GM19351 (cell line): ENCODE data around the gene PTPRC.

Source experiments
- ATAC-seq: cut with Tn5 transposase; IDR thresholded peaks from one replicate; pipeline ENCODE4 v1.9.1; 2021; ENCODE audit warnings: mild to moderate bottlenecking, moderate library complexity; ENCODE audit not compliant: unreplicated experiment

Gene PTPRC

DNA sequence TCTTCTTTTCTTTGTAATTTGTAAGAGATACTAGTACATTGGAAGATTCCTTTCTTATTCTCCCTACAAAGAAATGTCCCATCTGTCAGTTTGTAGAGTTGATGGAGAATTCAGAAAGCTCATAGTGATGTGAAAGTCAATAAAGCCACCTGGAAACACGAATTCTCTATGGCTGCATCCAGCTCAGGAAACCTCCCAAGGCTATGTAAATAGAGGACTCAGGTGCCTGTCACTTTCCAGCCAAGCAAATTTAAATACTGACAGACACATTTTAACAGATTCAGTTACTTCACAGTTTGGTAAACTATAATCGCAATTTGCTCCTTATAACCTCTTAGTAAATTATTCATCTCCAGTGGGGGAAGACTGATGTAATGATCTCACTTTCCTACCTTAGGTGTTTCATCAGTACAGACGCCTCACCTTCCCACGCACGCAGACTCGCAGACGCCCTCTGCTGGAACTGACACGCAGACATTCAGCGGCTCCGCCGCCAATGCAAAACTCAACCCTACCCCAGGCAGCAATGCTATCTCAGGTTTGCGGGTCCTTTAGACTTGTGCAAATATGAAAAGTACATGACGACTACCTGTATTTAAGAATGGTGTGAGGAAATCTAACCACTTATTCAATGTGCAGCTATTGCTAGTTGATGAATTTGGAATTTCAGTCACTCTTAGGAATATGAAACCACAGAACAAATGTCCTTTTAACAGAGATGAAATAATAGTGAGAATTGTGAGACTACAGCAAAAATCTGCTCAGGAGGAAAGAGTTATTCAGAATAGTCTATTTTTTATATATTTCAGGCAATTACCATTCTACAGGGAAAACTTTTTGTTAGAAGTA lies 60.6 kb downstream of the PTPRC start:
- ATAC-seq, result no peak

DNA sequence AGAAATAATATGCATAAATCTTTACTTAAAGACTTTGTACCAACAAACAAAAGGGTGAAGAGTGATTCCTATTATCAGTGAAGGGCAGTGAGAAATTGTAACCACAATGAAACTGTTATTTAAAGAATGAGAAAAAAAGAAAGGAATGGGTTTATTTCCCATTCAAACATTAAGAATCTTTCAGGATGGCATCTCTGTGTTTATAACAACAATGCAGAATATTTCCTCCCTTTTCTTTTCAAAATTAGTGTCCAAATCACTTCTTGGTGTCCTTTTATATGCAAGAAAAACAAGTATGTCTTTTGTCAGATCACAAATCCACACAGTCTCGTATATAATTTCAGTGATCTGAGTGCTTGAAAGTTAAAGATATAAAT lies 61.2 kb downstream of the PTPRC start:
- ATAC-seq, result no peak

DNA sequence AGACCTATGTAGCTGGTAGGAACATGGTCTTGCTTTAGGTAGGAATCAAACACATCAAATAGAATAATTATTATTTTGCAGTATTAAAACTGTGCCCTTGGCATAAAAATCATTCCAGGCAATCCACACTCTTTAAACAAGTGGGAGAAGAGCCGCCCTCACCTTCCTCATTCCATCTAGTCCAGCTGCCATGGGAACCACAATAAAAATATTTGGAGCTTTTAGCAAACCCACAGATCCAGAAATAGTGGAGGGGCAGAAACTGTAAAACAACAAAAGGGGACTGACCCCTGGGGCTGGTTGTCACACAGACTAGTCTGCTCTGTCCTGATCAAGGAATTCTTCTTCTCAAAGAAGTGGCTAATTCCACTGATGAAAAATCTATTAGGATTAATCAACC lies 61.6 kb downstream of the PTPRC start:
- no peak for ATAC-seq

DNA sequence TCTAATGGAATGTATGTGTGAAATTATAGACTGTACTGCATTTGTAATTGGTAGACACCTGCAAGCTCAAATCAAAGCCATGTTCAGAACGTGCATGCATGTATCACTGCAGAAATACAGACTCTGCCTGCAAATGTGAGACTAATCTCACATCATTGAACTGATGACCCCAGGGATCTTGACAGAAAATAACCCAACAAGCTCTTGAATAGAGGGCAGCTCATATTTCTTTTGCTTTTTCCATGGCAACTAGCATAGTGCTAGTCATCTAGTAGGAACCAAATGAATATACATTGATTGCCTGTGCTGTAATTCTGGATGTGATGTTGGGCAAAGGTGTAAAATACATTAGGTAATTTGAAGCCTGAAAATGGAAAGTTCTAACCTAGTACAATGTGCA lies 62.4 kb downstream of the PTPRC start:
- ATAC-seq, result no peak

DNA sequence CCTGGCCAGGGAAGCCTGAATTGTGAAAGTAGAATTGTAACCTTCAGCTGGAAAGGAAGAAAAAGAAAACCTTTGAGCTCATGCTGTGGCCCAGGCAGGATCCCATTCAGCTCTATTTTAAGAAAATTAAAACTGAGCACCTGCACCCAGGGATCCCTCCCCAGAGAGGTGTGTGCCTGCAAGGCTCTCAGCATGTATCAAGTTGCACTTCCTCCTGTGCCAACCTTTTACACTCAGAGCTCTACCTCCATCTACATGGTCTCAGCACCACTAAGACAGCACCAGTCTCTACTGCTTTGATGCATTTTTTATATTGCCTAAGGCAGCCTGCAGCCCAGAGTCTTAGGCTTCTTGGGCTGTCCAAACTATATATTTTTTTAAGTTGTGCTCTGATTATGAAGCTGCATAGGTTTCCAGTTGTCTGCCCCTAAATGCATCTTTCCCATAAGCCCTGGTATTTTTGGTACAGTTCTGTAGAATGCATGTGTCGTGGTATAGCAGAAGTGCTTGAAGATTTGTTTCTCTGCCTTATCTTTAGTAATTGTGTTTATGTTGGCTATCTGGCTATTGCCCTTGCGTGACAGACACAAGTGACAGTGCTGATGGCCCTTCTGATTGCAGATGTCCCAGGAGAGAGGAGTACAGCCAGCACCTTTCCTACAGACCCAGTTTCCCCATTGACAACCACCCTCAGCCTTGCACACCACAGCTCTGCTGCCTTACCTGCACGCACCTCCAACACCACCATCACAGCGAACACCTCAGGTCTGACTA lies 63.1 kb downstream of the PTPRC start:
- no peak for ATAC-seq

DNA sequence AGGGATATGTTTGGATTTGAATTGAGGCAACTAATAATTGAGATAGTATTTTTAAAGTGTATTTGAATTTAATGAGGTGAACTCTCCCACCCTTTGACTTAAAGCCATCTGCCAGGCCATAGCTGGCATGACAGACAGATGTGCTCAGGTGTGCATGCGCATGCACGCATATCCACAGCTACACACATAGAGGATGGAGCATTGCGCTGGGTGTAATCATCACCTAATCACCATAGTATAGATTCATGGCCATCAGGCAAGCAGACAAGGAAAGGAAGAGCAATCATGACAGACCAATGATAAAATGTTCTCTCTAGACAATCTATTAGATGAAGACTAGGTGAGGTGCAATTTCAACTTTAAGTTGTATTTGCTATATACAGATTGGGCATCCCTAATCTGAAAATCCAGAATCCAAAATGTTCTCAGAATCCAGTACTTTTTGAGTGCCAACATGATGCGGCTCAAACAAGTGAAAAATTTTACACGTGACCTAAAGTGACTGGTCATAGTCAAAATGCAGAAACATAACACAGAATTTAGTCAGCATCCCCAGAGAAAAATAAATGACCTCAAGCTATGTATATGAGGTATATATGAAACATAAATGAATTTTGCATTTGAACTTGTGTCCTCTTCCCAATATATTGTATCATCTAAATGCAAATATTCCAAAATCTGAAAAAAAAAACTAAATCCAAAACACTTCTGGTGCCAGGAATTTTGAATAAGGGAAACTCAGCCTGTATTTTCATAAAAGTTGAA lies 70.1 kb downstream of the PTPRC start:
- no peak for ATAC-seq

DNA sequence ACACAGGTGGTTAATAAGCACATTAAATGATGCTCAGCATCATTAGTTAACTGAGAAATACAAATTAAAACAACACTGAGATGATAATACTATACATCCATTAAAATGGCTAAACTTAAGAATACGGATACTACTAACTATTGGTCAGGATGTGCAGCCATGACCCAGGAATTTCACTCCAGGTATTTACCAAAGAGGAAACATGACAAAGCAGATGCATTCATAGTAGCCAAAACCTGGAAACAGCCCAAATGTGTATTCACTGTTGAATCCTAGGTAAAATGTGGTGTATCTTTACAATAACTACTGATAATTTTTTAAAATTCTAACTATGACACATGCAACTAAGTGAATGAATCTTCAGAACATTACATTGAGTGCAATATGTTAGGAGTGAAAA lies 73.0 kb downstream of the PTPRC start:
- no peak for ATAC-seq

DNA sequence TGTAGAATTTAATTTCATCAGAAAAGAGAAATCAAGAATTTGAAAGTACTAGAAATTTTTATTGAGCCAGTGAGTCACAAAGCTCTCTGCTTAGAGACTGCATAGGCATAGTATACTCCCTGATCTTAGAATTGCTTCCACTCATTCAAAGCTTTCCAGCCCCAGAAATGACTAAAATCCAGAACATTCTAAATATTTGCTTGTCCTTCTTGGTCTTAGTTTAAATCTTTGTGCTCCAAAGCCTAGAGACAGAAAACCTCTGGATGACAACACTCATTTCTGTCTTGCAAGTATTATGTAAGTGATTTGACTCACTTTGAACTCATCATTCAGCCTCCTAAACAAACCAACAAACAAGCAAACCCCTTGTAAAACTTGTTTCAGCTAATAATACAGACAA lies 74.2 kb downstream of the PTPRC start:
- no peak for ATAC-seq

DNA sequence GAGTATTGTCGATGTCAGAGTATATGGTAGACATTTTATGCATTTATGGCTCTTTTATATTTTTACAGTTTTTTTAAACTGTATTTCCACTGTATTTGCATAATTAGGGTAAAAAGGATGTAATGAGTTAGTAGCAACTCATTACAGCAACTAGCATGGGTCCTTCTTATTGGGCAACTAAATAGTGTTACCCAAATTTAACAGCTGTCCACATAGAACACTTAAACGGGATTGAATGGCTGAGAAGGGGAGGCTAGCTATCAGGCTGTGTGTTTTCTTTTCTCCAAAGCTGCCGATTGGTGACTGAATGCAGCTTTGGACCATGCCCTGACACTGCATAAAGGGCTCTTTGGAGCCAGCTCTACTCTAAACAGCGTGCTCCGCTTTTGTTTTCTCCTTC lies 75.4 kb downstream of the PTPRC start:
- ATAC-seq, result no peak

DNA sequence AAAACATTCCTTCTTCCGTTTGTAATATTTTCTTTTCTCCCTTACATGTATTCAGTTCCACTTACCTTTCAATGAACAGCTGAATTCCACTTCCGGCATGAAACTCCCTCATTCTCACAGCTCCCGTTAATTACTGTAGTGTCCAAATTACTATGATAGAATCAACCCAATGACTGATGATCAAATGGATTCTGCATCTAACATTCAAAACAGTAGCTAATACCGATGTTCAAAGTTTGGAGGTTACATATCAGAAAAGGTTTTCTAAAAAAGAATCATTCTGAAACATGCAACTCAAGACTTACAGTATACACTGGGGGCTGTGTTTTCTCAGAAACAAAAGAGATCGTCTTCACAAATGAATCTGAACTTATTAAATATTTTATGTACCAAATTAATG lies 77.2 kb downstream of the PTPRC start:
- no peak for ATAC-seq

DNA sequence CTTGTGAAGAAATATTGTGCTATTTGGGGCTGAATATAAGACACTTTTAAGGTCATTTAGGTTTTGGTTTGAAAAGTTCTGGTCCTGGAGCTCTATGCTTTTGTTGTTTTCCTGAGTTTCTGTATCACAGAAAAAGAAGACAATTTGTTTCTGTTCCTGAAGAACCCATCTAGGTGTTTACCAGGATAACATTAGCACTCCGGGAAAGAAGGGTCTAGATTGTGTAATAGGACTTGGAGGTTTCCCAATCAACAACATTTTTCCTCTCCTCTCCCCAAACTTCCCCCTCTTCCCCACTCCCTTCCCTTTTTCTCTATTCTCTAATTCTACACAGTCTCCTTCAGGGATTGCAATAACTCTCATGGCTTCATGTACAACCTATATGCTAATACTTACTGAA lies 78.7 kb downstream of the PTPRC start:
- ATAC-seq, result no peak

DNA sequence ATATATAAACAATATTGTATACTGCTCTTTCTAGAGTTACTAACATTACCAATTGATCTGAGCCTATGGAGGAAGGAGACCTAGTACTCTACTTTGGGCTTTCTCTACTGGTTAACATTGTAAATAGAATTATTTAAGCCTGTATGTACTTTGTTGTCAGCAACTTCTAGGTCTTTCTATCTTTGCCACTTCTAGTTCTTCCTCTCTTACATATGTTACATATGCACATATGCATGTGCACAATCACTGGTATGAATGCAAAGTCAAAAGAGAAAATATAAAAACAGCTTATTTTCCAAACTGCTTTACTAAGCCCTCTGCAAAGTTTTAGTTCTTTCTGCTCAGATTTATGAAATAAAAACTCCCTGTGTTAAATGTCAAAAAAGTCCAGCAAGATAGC lies 84.3 kb downstream of the PTPRC start:
- no peak for ATAC-seq

DNA sequence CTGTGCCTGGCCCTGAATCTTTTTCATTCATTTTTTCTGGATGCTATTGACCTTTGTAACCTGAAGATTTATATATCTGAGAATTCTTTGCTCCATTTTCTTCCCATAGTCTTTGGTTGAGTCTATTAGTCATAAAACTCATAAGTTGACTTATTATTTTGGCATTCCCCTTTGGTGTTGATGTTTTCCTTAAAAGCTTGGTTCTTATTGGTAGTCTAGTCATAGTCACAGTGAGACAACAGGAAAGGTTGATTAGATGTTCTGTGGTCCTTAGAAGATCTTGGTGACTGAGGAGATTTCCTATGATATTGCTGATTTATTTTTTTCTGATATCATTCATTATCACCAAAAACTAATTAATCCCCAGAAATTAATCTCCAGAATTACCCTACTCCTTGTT lies 86.2 kb downstream of the PTPRC start:
- ATAC-seq, result no peak

DNA sequence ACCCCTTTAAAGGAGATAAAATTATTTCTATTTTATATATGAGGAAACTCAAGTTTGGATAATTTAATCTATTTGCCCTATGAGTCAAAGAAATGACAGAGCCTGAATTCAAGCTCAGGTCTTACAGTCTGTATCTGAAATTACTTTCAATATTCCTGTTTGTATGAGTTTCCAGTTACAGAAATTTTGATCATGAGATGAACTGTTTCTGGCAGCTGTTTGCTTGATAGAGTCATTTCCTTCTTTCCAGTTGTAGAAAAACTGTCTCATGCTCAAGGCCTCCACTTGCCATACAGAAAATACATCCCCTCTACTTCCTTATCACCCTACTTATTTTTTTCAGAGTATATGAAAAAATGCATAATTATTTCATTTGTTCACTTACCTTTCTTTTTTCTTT lies 87.6 kb downstream of the PTPRC start:
- ATAC-seq, result no peak

DNA sequence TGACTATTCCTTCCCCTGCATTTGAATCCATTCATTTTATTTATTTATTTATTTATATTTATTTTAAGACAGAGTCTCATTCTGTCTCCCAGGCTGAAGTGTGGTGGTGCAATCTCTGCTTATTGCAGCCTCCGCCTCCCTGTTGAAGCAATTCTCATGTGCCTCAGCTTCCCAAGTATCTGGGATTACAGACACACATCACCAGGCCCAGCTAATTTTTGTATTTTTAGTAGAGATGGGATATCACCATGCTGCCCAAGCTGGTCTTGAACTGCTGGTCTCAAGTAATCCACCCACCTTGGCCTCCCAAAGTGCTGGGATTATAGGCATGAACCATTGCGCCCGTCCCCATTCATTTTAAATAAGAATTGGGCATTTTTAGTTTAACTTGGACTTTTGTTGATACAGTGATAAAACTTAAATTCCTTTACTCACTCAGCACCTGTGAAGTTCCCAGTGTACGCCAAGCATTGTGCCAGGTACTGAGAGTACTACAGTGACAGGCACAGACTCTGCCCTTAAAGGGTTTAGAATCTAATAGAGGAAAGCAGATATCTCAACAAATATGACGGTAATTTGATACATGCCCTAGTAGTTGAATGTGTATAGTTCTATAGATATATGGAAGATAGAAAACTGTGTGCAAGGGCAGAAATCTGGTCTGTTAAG lies 90.5 kb downstream of the PTPRC start:
- ATAC-seq, result no peak

DNA sequence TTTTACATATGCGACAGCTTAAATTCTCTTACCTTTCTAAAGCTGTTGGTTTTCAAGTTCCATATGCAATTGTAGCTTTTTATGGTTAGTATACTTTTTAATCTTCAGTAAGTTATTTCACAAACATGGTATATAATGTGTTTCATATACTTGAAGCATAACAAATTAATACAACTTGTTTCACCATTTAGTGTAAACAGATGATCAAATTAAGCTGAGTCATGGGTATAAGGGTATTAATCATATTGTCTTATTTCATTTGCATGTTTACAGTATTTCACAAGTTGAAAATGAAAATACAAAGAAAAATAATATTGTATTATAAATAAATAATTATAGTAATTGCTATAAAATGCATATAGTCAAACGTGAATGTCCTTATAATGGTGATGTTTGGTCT lies 92.1 kb downstream of the PTPRC start:
- ATAC-seq, result no peak

DNA sequence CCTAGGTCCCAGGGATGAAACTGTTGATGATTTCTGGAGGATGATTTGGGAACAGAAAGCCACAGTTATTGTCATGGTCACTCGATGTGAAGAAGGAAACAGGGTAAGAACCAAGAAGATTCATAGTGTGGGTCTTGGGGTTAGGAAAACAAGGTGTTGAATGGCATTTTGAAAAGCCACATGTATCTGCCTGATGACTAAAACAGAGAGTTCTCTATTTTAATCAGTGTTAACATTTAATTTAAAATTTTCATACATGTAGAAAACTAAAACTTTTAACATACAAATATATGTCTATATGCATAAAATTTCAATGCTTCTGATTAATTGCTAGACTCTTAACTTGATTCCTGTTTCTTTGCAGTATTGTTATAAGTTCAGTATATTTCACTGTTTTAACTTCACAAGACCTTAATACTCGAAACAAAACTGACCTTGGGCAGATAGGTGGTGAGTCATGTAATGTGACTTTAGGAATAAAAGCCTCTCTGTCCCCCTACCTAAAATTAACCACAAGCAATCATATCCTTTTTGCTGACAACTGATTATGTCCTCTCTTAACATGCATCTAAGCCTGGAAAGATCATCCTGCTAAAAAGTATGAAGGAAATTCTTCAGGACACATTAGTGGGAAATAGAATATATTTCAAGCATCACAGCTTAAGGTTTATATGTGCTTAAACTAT lies 95.6 kb downstream of the PTPRC start:
- peak; percentile 93 for ATAC-seq

DNA sequence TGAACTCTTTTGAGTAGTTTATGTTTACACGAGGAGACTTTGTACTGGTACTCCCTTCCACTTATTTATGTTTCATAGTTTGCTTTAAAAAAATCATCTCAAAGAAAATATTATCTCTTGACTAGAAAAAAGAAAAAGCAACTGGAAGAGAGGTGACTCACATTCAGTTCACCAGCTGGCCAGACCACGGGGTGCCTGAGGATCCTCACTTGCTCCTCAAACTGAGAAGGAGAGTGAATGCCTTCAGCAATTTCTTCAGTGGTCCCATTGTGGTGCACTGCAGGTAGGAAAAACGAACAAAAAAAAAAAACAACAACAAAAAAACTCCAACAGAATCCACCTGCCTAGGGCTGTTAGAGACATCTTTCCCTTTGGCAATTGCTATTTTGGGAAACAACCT lies 102.9 kb downstream of the PTPRC start:
- no peak for ATAC-seq

DNA sequence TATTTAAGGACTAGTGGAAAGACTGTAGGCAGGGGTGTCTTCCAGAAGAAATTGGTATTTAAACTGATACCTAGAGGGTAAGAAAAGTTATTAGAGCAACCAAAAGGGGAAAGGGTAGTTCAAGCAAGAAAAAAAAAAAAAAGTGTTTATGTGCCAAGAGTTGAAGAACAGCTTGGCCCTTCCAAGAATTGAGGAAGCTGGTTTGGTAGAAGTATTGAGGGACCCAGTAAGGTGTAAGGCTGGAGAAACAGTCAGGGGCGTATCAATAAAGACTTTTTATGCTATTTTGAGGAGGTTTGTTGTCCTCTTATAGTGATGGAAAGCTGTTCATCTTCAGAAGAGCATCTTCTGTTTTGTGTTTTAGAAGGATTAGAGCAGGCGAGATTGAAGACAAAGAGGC lies 108.3 kb downstream of the PTPRC start:
- ATAC-seq, result no peak

DNA sequence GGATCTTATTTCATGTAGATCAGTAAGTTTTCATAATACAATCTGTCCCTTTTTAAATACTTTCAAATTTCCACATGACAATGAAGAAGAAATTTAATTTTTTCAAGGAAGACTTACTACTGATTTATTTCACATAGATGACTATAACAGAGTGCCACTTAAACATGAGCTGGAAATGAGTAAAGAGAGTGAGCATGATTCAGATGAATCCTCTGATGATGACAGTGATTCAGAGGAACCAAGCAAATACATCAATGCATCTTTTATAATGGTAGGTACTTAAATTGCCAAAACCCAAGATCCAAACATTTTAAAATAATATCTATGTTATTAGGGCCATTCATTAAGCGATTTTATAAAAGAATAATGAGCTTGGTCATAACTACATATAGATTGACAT lies 110.4 kb downstream of the PTPRC start:
- ATAC-seq, result no peak

DNA sequence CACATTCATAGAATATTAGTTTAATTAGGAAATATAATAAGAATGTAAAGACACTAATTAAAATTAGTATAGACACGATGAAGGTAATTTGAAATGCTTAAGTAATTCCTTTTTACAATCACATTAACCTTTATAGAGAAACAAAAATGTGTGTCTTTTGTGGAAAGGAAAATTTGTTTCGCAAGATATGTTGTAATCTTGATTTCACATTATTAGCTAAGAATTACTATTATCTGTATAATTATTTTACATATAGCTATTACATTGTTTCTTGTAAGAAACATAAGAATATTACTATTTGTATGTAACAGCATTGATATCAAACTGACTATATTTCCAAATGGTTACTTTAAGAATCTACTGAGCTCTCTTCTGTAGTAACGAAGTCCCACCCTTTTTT lies 111.2 kb downstream of the PTPRC start:
- ATAC-seq, result no peak
